Neutrophil (primary cell): ENCODE data around the gene SND1.

Source experiments
- H3K27ac ChIP-seq: fragments of 200-600 bp; sonication (generic); 2 replicates; pipeline ENCODE4 v1.5.1; 2016; ENCODE audit warnings: mild to moderate bottlenecking, moderate library complexity
- H3K27me3 ChIP-seq: fragments of 200-600 bp; sonication (generic); 2 replicates; pipeline ENCODE4 v1.6.0; 2016; ENCODE audit warnings: mild to moderate bottlenecking
- H3K36me3 ChIP-seq: fragments of 200-600 bp; sonication (generic); 2 replicates; pipeline ENCODE4 v1.5.1; 2017
- H3K4me1 ChIP-seq, 2 experiments: fragments of 200-600 bp in 1 of 2; sonication (generic) in 1 of 2; 1 replicate in 1 of 2; 2 replicates in 1 of 2; pipeline versions ENCODE4 v1.5.1 to v1.6.1; 2013 to 2016; ENCODE audit warnings: low read depth in 1 of 2, low read length in 1 of 2, mild to moderate bottlenecking in 1 of 2, moderate library complexity in 1 of 2; ENCODE audit not compliant: control insufficient read depth in 1 of 2, insufficient read depth in 1 of 2
- H3K4me3 ChIP-seq, 2 experiments: fragments of 200-600 bp in 1 of 2; sonication (generic) in 1 of 2; 1 replicate in 1 of 2; 2 replicates in 1 of 2; pipeline ENCODE4 v1.5.1; 2013 to 2016; ENCODE audit warnings: low read depth in 1 of 2, low read length in 1 of 2, mild to moderate bottlenecking in 1 of 2, moderate library complexity in 1 of 2
- H3K9me3 ChIP-seq: fragments of 200-600 bp; sonication (generic); 2 replicates; pipeline ENCODE4 v1.5.1; 2016
- TF ChIP-seq, protein P1 (sequence below): fragments of 200-600 bp; sonication (generic); IDR thresholded peaks from 2 replicates; pipeline ENCODE4 v1.5.1; 2016; ENCODE audit warnings: antibody characterized with exemption

Gene SND1

DNA sequence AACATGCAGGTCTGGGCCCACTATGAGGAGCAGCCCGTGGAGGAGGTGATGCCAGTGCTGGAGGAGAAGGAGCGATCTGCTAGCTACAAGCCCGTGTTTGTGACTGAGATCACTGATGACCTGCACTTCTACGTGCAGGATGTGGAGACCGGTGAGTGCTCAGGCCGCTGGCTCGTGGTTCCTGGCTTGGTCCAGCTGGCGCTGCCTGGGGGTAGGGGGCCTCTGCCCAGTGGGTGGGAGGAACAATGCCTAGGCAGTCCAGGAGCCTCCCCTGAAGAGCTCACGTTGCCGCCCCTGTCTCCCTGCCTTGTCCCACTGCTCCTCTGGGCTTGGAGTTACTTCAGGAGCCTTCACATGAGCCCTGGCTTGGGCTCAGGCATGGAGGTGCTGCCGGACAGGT is 429.4 kb downstream of the SND1 start:
- no peaks in the 10 kb centered on the region for H3K27me3 ChIP-seq
- H3K9me3 ChIP-seq = no peaks in the 10 kb centered on the region
- TF ChIP-seq, protein P1, sequence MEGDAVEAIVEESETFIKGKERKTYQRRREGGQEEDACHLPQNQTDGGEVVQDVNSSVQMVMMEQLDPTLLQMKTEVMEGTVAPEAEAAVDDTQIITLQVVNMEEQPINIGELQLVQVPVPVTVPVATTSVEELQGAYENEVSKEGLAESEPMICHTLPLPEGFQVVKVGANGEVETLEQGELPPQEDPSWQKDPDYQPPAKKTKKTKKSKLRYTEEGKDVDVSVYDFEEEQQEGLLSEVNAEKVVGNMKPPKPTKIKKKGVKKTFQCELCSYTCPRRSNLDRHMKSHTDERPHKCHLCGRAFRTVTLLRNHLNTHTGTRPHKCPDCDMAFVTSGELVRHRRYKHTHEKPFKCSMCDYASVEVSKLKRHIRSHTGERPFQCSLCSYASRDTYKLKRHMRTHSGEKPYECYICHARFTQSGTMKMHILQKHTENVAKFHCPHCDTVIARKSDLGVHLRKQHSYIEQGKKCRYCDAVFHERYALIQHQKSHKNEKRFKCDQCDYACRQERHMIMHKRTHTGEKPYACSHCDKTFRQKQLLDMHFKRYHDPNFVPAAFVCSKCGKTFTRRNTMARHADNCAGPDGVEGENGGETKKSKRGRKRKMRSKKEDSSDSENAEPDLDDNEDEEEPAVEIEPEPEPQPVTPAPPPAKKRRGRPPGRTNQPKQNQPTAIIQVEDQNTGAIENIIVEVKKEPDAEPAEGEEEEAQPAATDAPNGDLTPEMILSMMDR = no peak
- no peak overlapping the region for H3K4me3 ChIP-seq
- H3K36me3 ChIP-seq = peaks cover 27% of the 10 kb centered on the region
- H3K27ac ChIP-seq = no peak overlapping the region
- H3K4me1 ChIP-seq = no peaks in the 10 kb centered on the region

DNA sequence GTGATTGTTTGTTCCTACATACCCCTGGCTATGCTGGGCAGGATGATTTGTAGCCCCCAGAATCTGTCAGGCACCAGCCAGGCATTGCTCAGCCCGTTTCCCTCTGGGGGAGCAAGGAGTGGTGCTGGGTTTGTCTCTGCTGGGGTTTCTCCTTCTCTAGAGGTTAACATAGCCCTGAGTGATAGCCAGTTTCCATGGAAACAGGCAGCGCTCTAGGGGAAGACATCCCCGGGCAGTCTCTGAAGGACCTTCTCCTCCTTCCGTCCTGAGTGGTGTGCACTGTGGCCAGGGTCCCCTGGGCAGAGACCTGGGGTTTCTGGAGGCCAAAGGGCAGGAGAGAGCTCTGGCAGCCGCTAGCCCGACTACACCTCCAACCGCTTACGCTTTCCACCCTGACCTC is 429.8 kb downstream of the SND1 start:
- H3K4me1 ChIP-seq = no peaks in the 10 kb centered on the region
- H3K36me3 ChIP-seq = peaks cover 27% of the 10 kb centered on the region
- no peak overlapping the region for H3K4me3 ChIP-seq
- no peaks in the 10 kb centered on the region for H3K27me3 ChIP-seq
- H3K9me3 ChIP-seq = no peaks in the 10 kb centered on the region
- TF ChIP-seq, protein P1 = no peak
- H3K27ac ChIP-seq = no peak overlapping the region

DNA sequence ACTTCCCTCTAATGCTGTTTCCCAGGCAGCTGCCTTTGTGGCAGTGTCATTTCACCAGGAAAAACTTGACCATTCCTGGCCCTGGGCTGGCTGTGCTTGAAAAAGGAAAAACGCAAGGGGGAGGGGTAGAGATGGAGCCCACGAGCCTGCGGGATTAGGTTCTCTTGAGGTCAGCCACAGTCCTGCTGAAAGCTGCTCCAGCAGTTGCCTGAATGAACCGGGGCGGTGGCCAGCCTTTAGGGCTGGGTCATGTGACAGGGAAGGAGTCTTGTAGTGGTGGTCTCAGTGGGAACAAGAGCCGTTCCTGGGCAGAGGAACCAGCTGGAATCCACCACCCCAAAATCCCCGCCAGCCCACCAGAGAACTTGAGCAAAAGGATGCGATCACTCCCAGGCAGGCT is 430.4 kb downstream of the SND1 start:
- H3K4me1 ChIP-seq = no peaks in the 10 kb centered on the region
- H3K9me3 ChIP-seq = no peaks in the 10 kb centered on the region
- TF ChIP-seq, protein P1 = no peak
- H3K4me3 ChIP-seq = no peak overlapping the region
- no peak overlapping the region for H3K27ac ChIP-seq
- H3K36me3 ChIP-seq = peaks cover 27% of the 10 kb centered on the region
- H3K27me3 ChIP-seq = no peaks in the 10 kb centered on the region

DNA sequence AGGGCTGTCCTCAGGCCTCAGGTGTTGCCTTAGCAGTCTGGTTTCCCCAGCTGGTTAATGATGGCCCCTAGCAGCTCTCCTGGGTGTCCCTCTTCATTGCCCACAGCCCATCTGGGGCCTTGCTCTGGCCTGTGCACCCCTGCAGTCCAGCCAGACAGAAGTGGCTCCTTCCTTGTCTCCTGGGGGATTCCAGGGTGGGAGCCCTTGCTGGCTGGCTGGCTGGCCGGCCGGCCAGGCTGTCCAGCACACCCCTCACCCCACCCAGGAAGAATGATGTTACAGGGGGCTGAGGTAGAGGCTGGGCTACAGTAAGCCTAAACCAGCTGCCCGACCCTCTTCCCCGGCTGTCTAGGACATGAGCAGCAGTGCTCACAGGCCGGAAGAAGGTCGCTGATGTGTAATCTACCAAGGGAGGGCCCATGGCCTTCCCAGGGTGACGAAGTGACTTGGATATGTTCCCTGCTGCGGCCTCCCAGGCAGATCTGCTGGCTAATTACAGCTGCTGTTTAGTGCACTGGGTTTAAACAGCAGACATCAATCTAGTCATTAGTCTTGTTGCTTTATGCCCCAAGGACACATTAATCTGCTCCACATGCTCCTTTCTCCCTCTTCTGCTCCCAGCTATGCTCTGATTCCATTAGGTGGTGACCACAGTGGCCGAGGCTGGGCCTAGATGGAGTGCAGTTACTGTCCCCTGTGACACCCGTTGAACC is 433.1 kb downstream of the SND1 start:
- Histone ChIP-seq H3K4me1 (peaks cover 0 to 5% of the 10 kb centered on the region in 2 experiments), H3K27ac (no peak overlapping the region), H3K9me3 (no peaks in the 10 kb centered on the region), H3K27me3 (no peaks in the 10 kb centered on the region), H3K4me3 (no peak overlapping the region), H3K36me3 (peaks cover 30% of the 10 kb centered on the region)
- TF ChIP-seq, protein P1 = no peak

DNA sequence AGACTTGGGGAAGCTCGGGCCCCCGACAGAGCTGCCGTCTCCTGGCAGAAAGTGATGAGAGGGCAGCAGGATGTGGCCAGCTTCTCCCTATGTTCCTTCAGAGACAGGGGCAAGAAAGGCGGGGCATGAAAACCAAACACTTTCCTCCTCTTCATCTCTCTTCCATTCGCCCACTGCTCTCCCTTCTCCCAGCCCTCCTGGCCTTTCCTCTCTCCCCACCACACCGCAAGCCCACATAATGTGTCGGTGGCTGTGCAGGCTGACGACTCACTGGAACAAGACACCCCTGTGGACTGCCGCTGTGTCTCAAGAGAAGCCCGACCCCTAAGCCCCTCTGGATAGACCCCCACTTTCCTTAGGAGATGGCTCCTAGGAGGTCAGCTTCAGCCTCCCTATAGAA is 438.5 kb downstream of the SND1 start:
- Histone ChIP-seq H3K27ac (no peak overlapping the region), H3K9me3 (no peaks in the 10 kb centered on the region), H3K27me3 (no peaks in the 10 kb centered on the region), H3K4me3 (no peak overlapping the region), H3K36me3 (peaks cover 33% of the 10 kb centered on the region), H3K4me1 (peaks cover 0 to 5% of the 10 kb centered on the region in 2 experiments)
- TF ChIP-seq, protein P1 = no peak
